Smooth muscle cell (in vitro differentiated cells): ENCODE results near the gene EXOSC10. TPM values are rescaled to one million over a fixed set of nuclear protein-coding genes. Genes with fewer than 3 reads are reported as not detected.

Experiments used
- DNase-seq: peaks from one replicate; lab custom pipeline; 2025; ENCODE audit not compliant: unreplicated experiment; lab: John Stamatoyannopoulos, UW
- H2AFZ ChIP-seq: fragments of 200-600 bp; sonication (generic); 2 replicates; pipeline ENCODE4 v1.6.0; 2016; ENCODE audit warnings: antibody characterized with exemption, low read depth, mild to moderate bottlenecking
- H3F3A ChIP-seq: fragments of 200-600 bp; sonication (generic); 2 replicates; pipeline ENCODE4 v1.6.0; 2017; ENCODE audit warnings: antibody characterized with exemption, low read depth
- H3K27ac ChIP-seq: fragments of 200-600 bp; sonication (generic); 2 replicates; pipeline ENCODE4 v1.5.1; 2016; ENCODE audit warnings: low read depth, mild to moderate bottlenecking
- H3K27me3 ChIP-seq: fragments of 200-600 bp; sonication (generic); 2 replicates; pipeline ENCODE4 v1.6.1; 2016; ENCODE audit warnings: low read depth, mild to moderate bottlenecking
- H3K36me3 ChIP-seq: fragments of 200-600 bp; sonication (generic); 2 replicates; pipeline ENCODE4 v1.5.1; 2016; ENCODE audit warnings: low read depth
- H3K4me1 ChIP-seq: fragments of 200-600 bp; sonication (generic); 2 replicates; pipeline ENCODE4 v1.5.1; 2016; ENCODE audit warnings: low read depth
- H3K4me2 ChIP-seq: fragments of 200-600 bp; sonication (generic); 2 replicates; pipeline ENCODE4 v1.6.0; 2016; ENCODE audit warnings: mild to moderate bottlenecking
- H3K4me3 ChIP-seq: fragments of 200-600 bp; sonication (generic); 2 replicates; pipeline ENCODE4 v1.5.1; 2016; ENCODE audit warnings: mild to moderate bottlenecking
- H3K79me2 ChIP-seq: fragments of 200-600 bp; sonication (generic); 2 replicates; pipeline ENCODE4 v1.6.0; 2016; ENCODE audit warnings: low read depth, mild to moderate bottlenecking
- H3K9ac ChIP-seq: fragments of 200-600 bp; sonication (generic); 2 replicates; pipeline ENCODE4 v1.6.0; 2016; ENCODE audit warnings: low read depth
- H3K9me3 ChIP-seq: fragments of 200-600 bp; sonication (generic); replicated peaks from 2 replicates; pipeline ENCODE4 v1.5.1; 2016; ENCODE audit warnings: low read depth
- H4K20me1 ChIP-seq: fragments of 200-600 bp; sonication (generic); 2 replicates; pipeline ENCODE4 v1.6.0; 2016; ENCODE audit warnings: low read depth
- CTCF ChIP-seq: fragments of 200-600 bp; sonication (generic); IDR thresholded peaks from 2 replicates; pipeline ENCODE4 v1.5.1; 2017; ENCODE audit warnings: borderline replicate concordance, mild to moderate bottlenecking, antibody characterized with exemption; ENCODE audit not compliant: insufficient read depth, poor library complexity, severe bottlenecking
- WGBS: methylation state at CpG from one replicate; pipeline ENCODE4 v1.1.7; 2016; ENCODE audit warnings: low lambda C conversion rate; 5-methylcytosine and 5-hydroxymethylcytosine counted together
- polyA plus RNA-seq: library from polyadenylated mRNA; unstranded; fragments of >200 nt; fragmentation: Nextera tagmentation; extraction: Ambion mirVana; gene quantifications from 2 replicates; pipeline ENCODE4 v1.2.1, GENCODE V29; 2016
- total RNA-seq: library from RNA; depleted of rRNA; stranded (reverse); fragments of >200 nt; gene quantifications from 2 replicates; pipeline ENCODE4 v1.2.3, GENCODE V29; 2014

The EXOSC10 gene
- total and polyA plus RNA-seq, 2 experiments from 2014 or later = 49.2 to 59.9 TPM

- DNase-seq = no peak
- Histone ChIP-seq H3K27ac (no peak overlapping the region), H3K27me3 (no peaks in the 10 kb centered on the region), H3F3A (peaks cover 5% of the 10 kb centered on the region), H3K36me3 (peaks cover 26% of the 10 kb centered on the region), H4K20me1 (peaks cover 57% of the 10 kb centered on the region), H3K79me2 (peaks cover 2% of the 10 kb centered on the region), H3K4me3 (no peak overlapping the region), H2AFZ (no peak overlapping the region), H3K4me2 (no peak overlapping the region), H3K9me3 (no peaks in the 10 kb centered on the region), H3K4me1 (no peaks in the 10 kb centered on the region), H3K9ac (no peak overlapping the region)
- TF ChIP-seq CTCF = no peak
- WGBS = 99% methylated on average over 5 of the region's 5 CpGs
These were observed 72.8 kb downstream of the EXOSC10 start for GRCh38 chr1:11026903-11027302.

- Histone ChIP-seq H3K4me3 (no peak overlapping the region), H3K27ac (peak overlapping the region; percentile 42), H3K4me2 (no peak overlapping the region), H3K79me2 (peaks cover 10% of the 10 kb centered on the region), H3K27me3 (no peaks in the 10 kb centered on the region), H3K36me3 (peaks cover 35% of the 10 kb centered on the region), H3K9me3 (no peaks in the 10 kb centered on the region), H3K9ac (no peak overlapping the region), H2AFZ (no peak overlapping the region), H4K20me1 (peaks cover 66% of the 10 kb centered on the region), H3K4me1 (no peaks in the 10 kb centered on the region), H3F3A (peaks cover 13% of the 10 kb centered on the region)
- TF ChIP-seq CTCF = no peak
- no peak for DNase-seq
- WGBS = 100% methylated on average over 1 of the region's 1 CpG
These were observed 73.6 kb downstream of the EXOSC10 start for GRCh38 chr1:11026052-11026451.

GRCh38 chr1:11025618-11026017, 74.1 kb downstream of the EXOSC10 start:
- Histone ChIP-seq H3K4me1 (no peaks in the 10 kb centered on the region), H3F3A (peaks cover 13% of the 10 kb centered on the region), H4K20me1 (peaks cover 70% of the 10 kb centered on the region), H3K27ac (peak overlapping the region; percentile 42), H3K27me3 (no peaks in the 10 kb centered on the region), H3K4me3 (no peak overlapping the region), H2AFZ (no peak overlapping the region), H3K9ac (no peak overlapping the region), H3K4me2 (no peak overlapping the region), H3K79me2 (peaks cover 12% of the 10 kb centered on the region), H3K9me3 (no peaks in the 10 kb centered on the region), H3K36me3 (peaks cover 38% of the 10 kb centered on the region)
- no peak for TF ChIP-seq CTCF
- DNase-seq = no peak
- 100% methylated on average over 1 of the region's 1 CpG for WGBS

- Histone ChIP-seq H3K9ac (no peak overlapping the region), H3K4me2 (no peak overlapping the region), H3K4me3 (no peak overlapping the region), H3K27me3 (no peaks in the 10 kb centered on the region), H2AFZ (no peak overlapping the region), H4K20me1 (peaks cover 78% of the 10 kb centered on the region), H3K4me1 (no peaks in the 10 kb centered on the region), H3K9me3 (no peaks in the 10 kb centered on the region), H3K27ac (peak overlapping the region; percentile 14), H3K36me3 (peaks cover 46% of the 10 kb centered on the region), H3F3A (peaks cover 13% of the 10 kb centered on the region), H3K79me2 (peaks cover 12% of the 10 kb centered on the region)
- no peak for TF ChIP-seq CTCF
- no peak for DNase-seq
- 91% methylated on average over 2 of the region's 2 CpGs for WGBS
These were observed 74.8 kb downstream of the EXOSC10 start for GRCh38 chr1:11024874-11025203.
